ENCODE results near the gene AP5S1. TPM values are rescaled to one million over a fixed set of nuclear protein-coding genes. Genes with fewer than 3 reads are reported as not detected.
A peak's percentile ranks its signal among the peaks of the same experiment; 100 is the strongest.

The AP5S1 gene
- polyA plus RNA-seq, 1 of the 3 experiments (the other 2 are of a cell fraction): 10.3 TPM

- no peaks in the 10 kb centered on the region for H3K9me2 ChIP-seq
- peaks cover 17 to 41% of the 10 kb centered on the region in 2 experiments; a peak in 3 of 4 replicates for H3K4me1 ChIP-seq (ENCODE audit: control insufficient read depth in 1 of 2, insufficient read depth in 2 of 2, low read depth in 1 of 2, low read length in 1 of 2)
- H3K4me2 ChIP-seq: peak overlapping the region; percentile 98
- ChIA-PET POLR2A (no interaction called here), CTCF (no interaction called here)
- H4K20me1 ChIP-seq (ENCODE audit: insufficient read depth): no peaks in the 10 kb centered on the region
- H3K9ac ChIP-seq: 0 out of 2 replicates have a peak overlapping the region, but pooled peaks have one; percentile 21
- 97% methylated on average over 5 of the region's 5 CpGs for WGBS (ENCODE audit: low lambda C conversion rate)
- no peak for DNase-seq
- H3K36me3 ChIP-seq (replicated peaks in 1 of 2; ENCODE audit: control insufficient read depth in 1 of 2, insufficient read depth in 2 of 2, low read length in 1 of 2): peaks cover 26 to 42% of the 10 kb centered on the region in 2 experiments
- H3K4me3 ChIP-seq (ENCODE audit: low read depth in 2 of 2, low read length in 1 of 2): peak overlapping the region in 1 of 2 experiments; percentile 70; a peak in 1 of 4 replicates
- peak overlapping the region in 1 of 2 experiments; percentile 70; a peak in 2 of 4 replicates for H3K27ac ChIP-seq (ENCODE audit: low read depth in 2 of 2, low read length in 1 of 2)
- H2AFZ ChIP-seq (ENCODE audit: low read depth): no peak overlapping the region
- peaks cover 3% of the 10 kb centered on the region for H3F3A ChIP-seq (replicated peaks; ENCODE audit: insufficient read depth)
- H3K9me3 ChIP-seq: no peaks in the 10 kb centered on the region
- H3K27me3 ChIP-seq (ENCODE audit: insufficient read depth): no peaks in the 10 kb centered on the region
- H3K79me2 ChIP-seq (ENCODE audit: insufficient read depth): peaks cover 53% of the 10 kb centered on the region
- TF ChIP-seq PBX3 (IDR thresholded peaks at IDR 0.05): no peak
- no peak for TF ChIP-seq ZBTB33 (IDR thresholded peaks at IDR 0.05; ENCODE audit: borderline replicate concordance, low read depth)
- no peak for TF ChIP-seq NFIC (IDR thresholded peaks at IDR 0.05; ENCODE audit: borderline replicate concordance)
- no peak for TF ChIP-seq FOXM1 (IDR thresholded peaks at IDR 0.05; ENCODE audit: low read depth)
- TF ChIP-seq ELF1 (IDR thresholded peaks at IDR 0.05): no peak
- TF ChIP-seq FOXJ3 (CRISPR knock-in tag; IDR thresholded peaks at IDR 0.05): no peak
- TF ChIP-seq IRF3 (IDR thresholded peaks at IDR 0.05; ENCODE audit: low read depth, low read length): no peak
- TF ChIP-seq TEAD4 (IDR thresholded peaks at IDR 0.05; ENCODE audit: borderline replicate concordance, insufficient read depth): no peak
- no peak for TF ChIP-seq USF2 (IDR thresholded peaks at IDR 0.05; ENCODE audit: borderline replicate concordance, low read depth, low read length)
- TF ChIP-seq REST (IDR thresholded peaks at IDR 0.05; ENCODE audit: low read depth, low read length): no peak
- TF ChIP-seq MXI1 (IDR thresholded peaks at IDR 0.05; ENCODE audit: low read depth, low read length): no peak
- TF ChIP-seq YY1 (IDR thresholded peaks at IDR 0.05; ENCODE audit: low read depth): no peak
- no peak for TF ChIP-seq NRF1 (IDR thresholded peaks at IDR 0.05; ENCODE audit: low read depth, low read length)
- no peak for TF ChIP-seq RXRA (IDR thresholded peaks at IDR 0.05; ENCODE audit: borderline replicate concordance, low read depth)
- TF ChIP-seq RCOR1 (IDR thresholded peaks at IDR 0.05; ENCODE audit: low read length): no peak
- TF ChIP-seq GABPA (IDR thresholded peaks at IDR 0.05; ENCODE audit: low read depth): no peak
- no peak for TF ChIP-seq MAX (IDR thresholded peaks at IDR 0.05; ENCODE audit: low read depth)
- TF ChIP-seq MEF2A (IDR thresholded peaks at IDR 0.05; ENCODE audit: borderline replicate concordance, low read depth): no peak
These were observed 22.0 kb upstream of the AP5S1 start for GRCh38 chr20:3798373-3798768.

Data from SK-N-SH (cell line).